ENCODE data around the gene SOX12.

Gene SOX12

GRCh38 chr20:368915-369314 is 43.6 kb downstream of the SOX12 start:
- Histone ChIP-seq H2BK5ac (ENCODE audit: low read depth, low read length, poor library complexity, severe bottlenecking) (no peak overlapping the region), H3K18ac (ENCODE audit: low read depth in 1 of 2, low read length in 2 of 2) (no peak overlapping the region), H3K4me2 (ENCODE audit: low read length, poor library complexity, severe bottlenecking) (no peak overlapping the region), H3K14ac (ENCODE audit: low read length in 2 of 2) (no peak overlapping the region), H4K8ac (ENCODE audit: low read length) (no peak overlapping the region), H4K91ac (ENCODE audit: low read length) (no peak overlapping the region), H3K4me1 (ENCODE audit: control insufficient read depth, insufficient read depth, low read depth, low read length) (peaks cover 19% of the 10 kb centered on the region), H2BK120ac (ENCODE audit: low read depth, low read length) (no peak overlapping the region), H3K9ac (ENCODE audit: low read length) (no peak overlapping the region), H2AK5ac (ENCODE audit: low read length, severe bottlenecking) (no peak overlapping the region), H2BK12ac (ENCODE audit: low read length in 2 of 2) (peak overlapping the region in 1 of 2 experiments; percentile 70), H2BK15ac (ENCODE audit: low read depth, poor library complexity, severe bottlenecking) (peak overlapping the region; percentile 2), H3K4me3 (ENCODE audit: insufficient read depth in 1 of 2, low read depth in 1 of 2, low read length in 2 of 2) (no peak overlapping the region), H3K23ac (ENCODE audit: low read length in 2 of 2) (no peak overlapping the region), H3K79me1 (replicated peaks; ENCODE audit: low read length, poor library complexity, severe bottlenecking) (no peaks in the 10 kb centered on the region), H3K4ac (ENCODE audit: low read depth in 1 of 2, low read length in 2 of 2) (peak overlapping the region in 1 of 2 experiments; percentile 48), H3K27ac (ENCODE audit: low read length, poor library complexity, severe bottlenecking) (no peak overlapping the region), H2AFZ (ENCODE audit: low read depth, low read length) (no peak overlapping the region), H3K36me3 (ENCODE audit: control insufficient read depth in 1 of 2, insufficient read depth in 2 of 2, low read depth in 1 of 2, low read length in 2 of 2) (no peaks in the 10 kb centered on the region), H3K27me3 (ENCODE audit: control insufficient read depth in 1 of 2, insufficient read depth in 1 of 2, low read length in 2 of 2) (no peaks in the 10 kb centered on the region), H3K9me3 (ENCODE audit: control insufficient read depth, low read length) (no peaks in the 10 kb centered on the region)
- no peak for DNase-seq
- WGBS = 97% methylated on average over 4 of the region's 4 CpGs

- no peak overlapping the region for H3K4me3 ChIP-seq (ENCODE audit: insufficient read depth in 1 of 2, low read depth in 1 of 2, low read length in 2 of 2)
- no peak overlapping the region for H3K14ac ChIP-seq (ENCODE audit: low read length in 2 of 2)
- no peak overlapping the region for H3K23ac ChIP-seq (ENCODE audit: low read length in 2 of 2)
- no peak overlapping the region for H2BK15ac ChIP-seq (ENCODE audit: low read depth, poor library complexity, severe bottlenecking)
- DNase-seq = peak; percentile 20
- no peak overlapping the region for H3K9ac ChIP-seq (ENCODE audit: low read length)
- peak overlapping the region; percentile 59 for H4K8ac ChIP-seq (ENCODE audit: low read length)
- no peak overlapping the region for H2BK120ac ChIP-seq (ENCODE audit: low read depth, low read length)
- no peaks in the 10 kb centered on the region for H3K9me3 ChIP-seq (ENCODE audit: control insufficient read depth, low read length)
- H4K91ac ChIP-seq (ENCODE audit: low read length) = no peak overlapping the region
- H3K4me1 ChIP-seq (ENCODE audit: control insufficient read depth, insufficient read depth, low read depth, low read length) = peaks cover 16% of the 10 kb centered on the region
- H3K18ac ChIP-seq (ENCODE audit: low read depth in 1 of 2, low read length in 2 of 2) = no peak overlapping the region
- no peak overlapping the region for H2AK5ac ChIP-seq (ENCODE audit: low read length, severe bottlenecking)
- H2AFZ ChIP-seq (ENCODE audit: low read depth, low read length) = no peak overlapping the region
- 89% methylated on average over 7 of the region's 7 CpGs for WGBS
- H3K4me2 ChIP-seq (ENCODE audit: low read length, poor library complexity, severe bottlenecking) = no peak overlapping the region
- peak overlapping the region in 1 of 2 experiments; percentile 21 for H2BK12ac ChIP-seq (ENCODE audit: low read length in 2 of 2)
- H3K27ac ChIP-seq (ENCODE audit: low read length, poor library complexity, severe bottlenecking) = no peak overlapping the region
- no peak overlapping the region for H2BK5ac ChIP-seq (ENCODE audit: low read depth, low read length, poor library complexity, severe bottlenecking)
- H3K36me3 ChIP-seq (ENCODE audit: control insufficient read depth in 1 of 2, insufficient read depth in 2 of 2, low read depth in 1 of 2, low read length in 2 of 2) = no peaks in the 10 kb centered on the region
- no peaks in the 10 kb centered on the region for H3K79me1 ChIP-seq (replicated peaks; ENCODE audit: low read length, poor library complexity, severe bottlenecking)
- H3K27me3 ChIP-seq (ENCODE audit: control insufficient read depth in 1 of 2, insufficient read depth in 1 of 2, low read length in 2 of 2) = no peaks in the 10 kb centered on the region
- peak overlapping the region in 1 of 2 experiments; percentile 40 for H3K4ac ChIP-seq (ENCODE audit: low read depth in 1 of 2, low read length in 2 of 2)
Measured at GRCh38 chr20:370151-370600, 44.8 kb downstream of the SOX12 start.

GRCh38 chr20:370977-371754 is 45.8 kb downstream of the SOX12 start:
- H3K4me3 ChIP-seq (ENCODE audit: insufficient read depth in 1 of 2, low read depth in 1 of 2, low read length in 2 of 2) = no peak overlapping the region
- H3K23ac ChIP-seq (ENCODE audit: low read length in 2 of 2) = peak overlapping the region in 1 of 2 experiments; percentile 77
- peak overlapping the region in 1 of 2 experiments; percentile 26 for H3K14ac ChIP-seq (ENCODE audit: low read length in 2 of 2)
- no peaks in the 10 kb centered on the region for H3K36me3 ChIP-seq (ENCODE audit: control insufficient read depth in 1 of 2, insufficient read depth in 2 of 2, low read depth in 1 of 2, low read length in 2 of 2)
- no peak overlapping the region for H2BK5ac ChIP-seq (ENCODE audit: low read depth, low read length, poor library complexity, severe bottlenecking)
- peak overlapping the region; percentile 94 to 99 for H2BK12ac ChIP-seq (ENCODE audit: low read length in 2 of 2)
- peak overlapping the region; percentile 87 to 98 for H3K18ac ChIP-seq (ENCODE audit: low read depth in 1 of 2, low read length in 2 of 2)
- 76% methylated on average over 5 of the region's 7 CpGs for WGBS
- peak overlapping the region; percentile 93 for H4K8ac ChIP-seq (ENCODE audit: low read length)
- no peaks in the 10 kb centered on the region for H3K27me3 ChIP-seq (ENCODE audit: control insufficient read depth in 1 of 2, insufficient read depth in 1 of 2, low read length in 2 of 2)
- H2BK15ac ChIP-seq (ENCODE audit: low read depth, poor library complexity, severe bottlenecking) = peak overlapping the region; percentile 88
- peak overlapping the region; percentile 46 for H2AFZ ChIP-seq (ENCODE audit: low read depth, low read length)
- H3K4ac ChIP-seq (ENCODE audit: low read depth in 1 of 2, low read length in 2 of 2) = peak overlapping the region; percentile 60 to 93
- H3K9me3 ChIP-seq (ENCODE audit: control insufficient read depth, low read length) = no peaks in the 10 kb centered on the region
- no peak overlapping the region for H3K9ac ChIP-seq (ENCODE audit: low read length)
- peak overlapping the region; percentile 91 for H4K91ac ChIP-seq (ENCODE audit: low read length)
- no peak overlapping the region for H3K4me2 ChIP-seq (ENCODE audit: low read length, poor library complexity, severe bottlenecking)
- peak overlapping the region; percentile 92 for H2AK5ac ChIP-seq (ENCODE audit: low read length, severe bottlenecking)
- DNase-seq = no peak
- H2BK120ac ChIP-seq (ENCODE audit: low read depth, low read length) = peak overlapping the region; percentile 91
- no peaks in the 10 kb centered on the region for H3K79me1 ChIP-seq (replicated peaks; ENCODE audit: low read length, poor library complexity, severe bottlenecking)
- H3K27ac ChIP-seq (ENCODE audit: low read length, poor library complexity, severe bottlenecking) = no peak overlapping the region
- peaks cover 14% of the 10 kb centered on the region for H3K4me1 ChIP-seq (ENCODE audit: control insufficient read depth, insufficient read depth, low read depth, low read length)

- peak overlapping the region; percentile 93 for H4K8ac ChIP-seq (ENCODE audit: low read length)
Measured at GRCh38 chr20:371755-372542, 46.6 kb downstream of the SOX12 start.

More at GRCh38 chr20:371755-372542, 46.6 kb downstream of the SOX12 start:
- Histone ChIP-seq H3K9me3 (ENCODE audit: control insufficient read depth, low read length) (no peaks in the 10 kb centered on the region), H3K27ac (ENCODE audit: low read length, poor library complexity, severe bottlenecking) (no peak overlapping the region), H2BK15ac (ENCODE audit: low read depth, poor library complexity, severe bottlenecking) (peak overlapping the region; percentile 88), H2AK5ac (ENCODE audit: low read length, severe bottlenecking) (peak overlapping the region; percentile 92), H3K14ac (ENCODE audit: low read length in 2 of 2) (peak overlapping the region in 1 of 2 experiments; percentile 35), H3K4me2 (ENCODE audit: low read length, poor library complexity, severe bottlenecking) (no peak overlapping the region), H3K79me1 (replicated peaks; ENCODE audit: low read length, poor library complexity, severe bottlenecking) (no peaks in the 10 kb centered on the region), H3K4me1 (ENCODE audit: control insufficient read depth, insufficient read depth, low read depth, low read length) (peaks cover 14% of the 10 kb centered on the region), H3K27me3 (ENCODE audit: control insufficient read depth in 1 of 2, insufficient read depth in 1 of 2, low read length in 2 of 2) (no peaks in the 10 kb centered on the region), H2BK5ac (ENCODE audit: low read depth, low read length, poor library complexity, severe bottlenecking) (no peak overlapping the region), H3K18ac (ENCODE audit: low read depth in 1 of 2, low read length in 2 of 2) (peak overlapping the region; percentile 87 to 98), H2BK120ac (ENCODE audit: low read depth, low read length) (peak overlapping the region; percentile 91), H3K9ac (ENCODE audit: low read length) (no peak overlapping the region), H4K91ac (ENCODE audit: low read length) (peak overlapping the region; percentile 91), H3K23ac (ENCODE audit: low read length in 2 of 2) (peak overlapping the region in 1 of 2 experiments; percentile 90), H3K4me3 (ENCODE audit: insufficient read depth in 1 of 2, low read depth in 1 of 2, low read length in 2 of 2) (no peak overlapping the region), H3K36me3 (ENCODE audit: control insufficient read depth in 1 of 2, insufficient read depth in 2 of 2, low read depth in 1 of 2, low read length in 2 of 2) (no peaks in the 10 kb centered on the region), H2BK12ac (ENCODE audit: low read length in 2 of 2) (peak overlapping the region; percentile 94 to 99), H2AFZ (ENCODE audit: low read depth, low read length) (peak overlapping the region; percentile 46), H3K4ac (ENCODE audit: low read depth in 1 of 2, low read length in 2 of 2) (peak overlapping the region; percentile 89 to 96)
- 70% methylated on average over 7 of the region's 10 CpGs for WGBS
- DNase-seq = peak; percentile 94
